ENCODE measurements around the gene NDUFAF7. TPM values are rescaled to one million over a fixed set of nuclear protein-coding genes. Genes with fewer than 3 reads are reported as not detected.

NDUFAF7 gene
- total and polyA plus RNA-seq, 9 of the 15 experiments (the other 6 are each of a cell fraction or from before 2014, with no cell fraction given) = 14.9 to 41.6 (median 23.9) TPM

DNA sequence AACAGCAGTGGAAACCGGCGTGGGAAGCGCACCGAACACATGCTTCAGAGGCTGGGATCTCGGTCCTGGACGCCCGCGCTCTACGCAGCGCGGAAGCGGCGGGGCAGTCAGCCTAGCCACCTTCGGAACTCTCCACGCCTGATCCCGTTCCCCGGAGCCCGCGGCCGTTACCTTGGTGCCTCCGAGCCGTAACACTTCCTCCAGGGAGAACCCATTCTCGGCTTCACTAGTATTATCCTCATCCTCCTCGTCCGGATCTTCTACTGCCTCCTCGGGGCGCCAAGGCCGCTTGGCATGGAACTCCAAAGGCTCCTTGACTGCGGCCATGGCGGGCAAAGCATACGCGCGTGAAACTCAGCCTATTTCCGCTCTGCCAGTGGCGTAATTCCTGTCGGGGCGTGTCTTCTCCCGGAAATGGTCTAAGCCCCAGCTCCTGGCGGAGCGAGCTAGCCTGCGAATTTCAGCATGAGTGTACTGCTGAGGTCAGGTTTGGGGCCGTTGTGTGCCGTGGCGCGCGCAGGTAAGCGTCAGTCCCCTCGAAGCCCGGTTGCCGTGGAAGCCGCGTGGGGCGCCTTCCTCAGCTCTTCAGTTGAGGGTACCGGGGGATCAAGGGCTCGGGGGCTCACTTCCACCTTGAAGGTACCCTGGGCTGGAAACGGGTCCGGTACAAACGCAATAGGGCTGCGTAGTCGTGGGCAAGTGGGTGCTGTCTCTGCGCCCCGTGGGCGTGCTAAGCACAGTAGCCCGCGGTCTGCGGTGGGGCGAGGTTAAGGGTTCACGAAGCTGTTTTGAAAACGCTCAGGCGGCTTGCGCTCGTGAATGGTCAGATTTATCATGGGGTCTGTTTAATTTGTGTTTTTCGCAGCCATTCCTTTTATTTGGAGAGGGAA lies at the start of gene NDUFAF7, which contains the start of gene CEBPZ (continued):
- TF ChIP-seq, protein P1, sequence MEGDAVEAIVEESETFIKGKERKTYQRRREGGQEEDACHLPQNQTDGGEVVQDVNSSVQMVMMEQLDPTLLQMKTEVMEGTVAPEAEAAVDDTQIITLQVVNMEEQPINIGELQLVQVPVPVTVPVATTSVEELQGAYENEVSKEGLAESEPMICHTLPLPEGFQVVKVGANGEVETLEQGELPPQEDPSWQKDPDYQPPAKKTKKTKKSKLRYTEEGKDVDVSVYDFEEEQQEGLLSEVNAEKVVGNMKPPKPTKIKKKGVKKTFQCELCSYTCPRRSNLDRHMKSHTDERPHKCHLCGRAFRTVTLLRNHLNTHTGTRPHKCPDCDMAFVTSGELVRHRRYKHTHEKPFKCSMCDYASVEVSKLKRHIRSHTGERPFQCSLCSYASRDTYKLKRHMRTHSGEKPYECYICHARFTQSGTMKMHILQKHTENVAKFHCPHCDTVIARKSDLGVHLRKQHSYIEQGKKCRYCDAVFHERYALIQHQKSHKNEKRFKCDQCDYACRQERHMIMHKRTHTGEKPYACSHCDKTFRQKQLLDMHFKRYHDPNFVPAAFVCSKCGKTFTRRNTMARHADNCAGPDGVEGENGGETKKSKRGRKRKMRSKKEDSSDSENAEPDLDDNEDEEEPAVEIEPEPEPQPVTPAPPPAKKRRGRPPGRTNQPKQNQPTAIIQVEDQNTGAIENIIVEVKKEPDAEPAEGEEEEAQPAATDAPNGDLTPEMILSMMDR (IDR thresholded peaks at IDR 0.05 in 2 of 3, conservative IDR thresholded peaks at IDR 0.05 in 1 of 3; ENCODE audit: insufficient read depth in 2 of 3, low read depth in 1 of 3, low read length in 3 of 3) = 0 out of 6 replicates have a peak, but pooled peaks of 1 of the 3 experiments have one; percentile 4
- TF ChIP-seq ZNF584 (CRISPR knock-in tag; IDR thresholded peaks at IDR 0.05; ENCODE audit: low read depth) (no peak), XRCC3 (IDR thresholded peaks at IDR 0.05) (no peak), HINFP (tag; conservative IDR thresholded peaks at IDR 0.05; ENCODE audit: low read depth) (no peak), MAFK (IDR thresholded peaks at IDR 0.05; ENCODE audit: low read length) (0 out of 2 replicates have a peak, but pooled peaks have one; percentile 22), PHB2 (IDR thresholded peaks at IDR 0.05; ENCODE audit: low read depth) (no peak), JUNB (CRISPR knock-in tag; conservative IDR thresholded peaks at IDR 0.05) (no peak), IRF1 (CRISPR knock-in tag; IDR thresholded peaks at IDR 0.05; ENCODE audit: borderline replicate concordance) (no peak), MTA3 (IDR thresholded peaks at IDR 0.05; ENCODE audit: borderline replicate concordance) (peak; percentile 65; the same call in 1 of the 2 replicates), FOXP1 (CRISPR knock-in tag; IDR thresholded peaks at IDR 0.05) (peak; percentile 66; the same call in 1 of the 2 replicates), WHSC1 (IDR thresholded peaks at IDR 0.05; ENCODE audit: low read length) (no peak), MCM7 (IDR thresholded peaks at IDR 0.05) (no peak), NR2C1 (IDR thresholded peaks at IDR 0.05) (no peak), NR2C1 (tag; IDR thresholded peaks at IDR 0.05) (no peak), DIDO1 (tag; IDR thresholded peaks at IDR 0.05; ENCODE audit: low read depth) (no peak), SREBF1 (IDR thresholded peaks at IDR 0.05; ENCODE audit: borderline replicate concordance, low read depth, low read length) (no peak), ZNF212 (CRISPR knock-in tag; IDR thresholded peaks at IDR 0.05) (no peak)
- TF ChIP-seq, protein P2, sequence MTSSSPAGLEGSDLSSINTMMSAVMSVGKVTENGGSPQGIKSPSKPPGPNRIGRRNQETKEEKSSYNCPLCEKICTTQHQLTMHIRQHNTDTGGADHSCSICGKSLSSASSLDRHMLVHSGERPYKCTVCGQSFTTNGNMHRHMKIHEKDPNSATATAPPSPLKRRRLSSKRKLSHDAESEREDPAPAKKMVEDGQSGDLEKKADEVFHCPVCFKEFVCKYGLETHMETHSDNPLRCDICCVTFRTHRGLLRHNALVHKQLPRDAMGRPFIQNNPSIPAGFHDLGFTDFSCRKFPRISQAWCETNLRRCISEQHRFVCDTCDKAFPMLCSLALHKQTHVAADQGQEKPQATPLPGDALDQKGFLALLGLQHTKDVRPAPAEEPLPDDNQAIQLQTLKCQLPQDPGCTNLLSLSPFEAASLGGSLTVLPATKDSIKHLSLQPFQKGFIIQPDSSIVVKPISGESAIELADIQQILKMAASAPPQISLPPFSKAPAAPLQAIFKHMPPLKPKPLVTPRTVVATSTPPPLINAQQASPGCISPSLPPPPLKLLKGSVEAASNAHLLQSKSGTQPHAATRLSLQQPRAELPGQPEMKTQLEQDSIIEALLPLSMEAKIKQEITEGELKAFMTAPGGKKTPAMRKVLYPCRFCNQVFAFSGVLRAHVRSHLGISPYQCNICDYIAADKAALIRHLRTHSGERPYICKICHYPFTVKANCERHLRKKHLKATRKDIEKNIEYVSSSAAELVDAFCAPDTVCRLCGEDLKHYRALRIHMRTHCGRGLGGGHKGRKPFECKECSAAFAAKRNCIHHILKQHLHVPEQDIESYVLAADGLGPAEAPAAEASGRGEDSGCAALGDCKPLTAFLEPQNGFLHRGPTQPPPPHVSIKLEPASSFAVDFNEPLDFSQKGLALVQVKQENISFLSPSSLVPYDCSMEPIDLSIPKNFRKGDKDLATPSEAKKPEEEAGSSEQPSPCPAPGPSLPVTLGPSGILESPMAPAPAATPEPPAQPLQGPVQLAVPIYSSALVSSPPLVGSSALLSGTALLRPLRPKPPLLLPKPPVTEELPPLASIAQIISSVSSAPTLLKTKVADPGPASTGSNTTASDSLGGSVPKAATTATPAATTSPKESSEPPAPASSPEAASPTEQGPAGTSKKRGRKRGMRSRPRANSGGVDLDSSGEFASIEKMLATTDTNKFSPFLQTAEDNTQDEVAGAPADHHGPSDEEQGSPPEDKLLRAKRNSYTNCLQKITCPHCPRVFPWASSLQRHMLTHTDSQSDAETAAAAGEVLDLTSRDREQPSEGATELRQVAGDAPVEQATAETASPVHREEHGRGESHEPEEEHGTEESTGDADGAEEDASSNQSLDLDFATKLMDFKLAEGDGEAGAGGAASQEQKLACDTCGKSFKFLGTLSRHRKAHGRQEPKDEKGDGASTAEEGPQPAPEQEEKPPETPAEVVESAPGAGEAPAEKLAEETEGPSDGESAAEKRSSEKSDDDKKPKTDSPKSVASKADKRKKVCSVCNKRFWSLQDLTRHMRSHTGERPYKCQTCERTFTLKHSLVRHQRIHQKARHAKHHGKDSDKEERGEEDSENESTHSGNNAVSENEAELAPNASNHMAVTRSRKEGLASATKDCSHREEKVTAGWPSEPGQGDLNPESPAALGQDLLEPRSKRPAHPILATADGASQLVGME (CRISPR knock-in tag; IDR thresholded peaks at IDR 0.05) = no peak

All from K562 (cell line).